GM20000 (cell line): Measurements from ENCODE around the gene DEDD.

Experiments
- DNase-seq: peaks from one replicate; pipeline ENCODE4 v3.0.0; 2012; ENCODE audit warnings: low spot score
- TF ChIP-seq, protein P1 (sequence below): IDR thresholded peaks from 2 replicates; pipeline ENCODE4 v1.5.1; 2012; ENCODE audit warnings: mild to moderate bottlenecking, control low read depth; ENCODE audit errors: extremely low read depth, missing control alignments

DEDD gene

DNA sequence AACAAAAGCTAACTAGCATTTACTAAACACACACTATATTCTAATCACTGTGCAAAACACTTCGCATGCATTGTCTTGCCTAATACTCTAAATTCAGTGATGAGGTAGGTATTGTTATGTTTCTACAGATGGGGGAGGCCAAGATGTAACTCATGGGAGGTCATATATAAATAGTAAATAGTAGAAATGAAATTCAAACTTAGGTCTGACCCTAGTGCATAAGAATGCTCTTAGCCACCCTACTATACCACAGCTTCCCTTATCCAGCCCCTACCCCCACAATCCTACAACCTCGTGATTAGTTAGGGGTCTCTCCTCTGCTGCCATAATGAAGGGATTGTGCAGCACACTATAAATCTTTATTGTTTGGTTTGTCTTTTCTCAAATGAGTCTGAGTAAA, 17.9 kb downstream of the DEDD start:
- DNase-seq: no peak
- TF ChIP-seq, protein P1, sequence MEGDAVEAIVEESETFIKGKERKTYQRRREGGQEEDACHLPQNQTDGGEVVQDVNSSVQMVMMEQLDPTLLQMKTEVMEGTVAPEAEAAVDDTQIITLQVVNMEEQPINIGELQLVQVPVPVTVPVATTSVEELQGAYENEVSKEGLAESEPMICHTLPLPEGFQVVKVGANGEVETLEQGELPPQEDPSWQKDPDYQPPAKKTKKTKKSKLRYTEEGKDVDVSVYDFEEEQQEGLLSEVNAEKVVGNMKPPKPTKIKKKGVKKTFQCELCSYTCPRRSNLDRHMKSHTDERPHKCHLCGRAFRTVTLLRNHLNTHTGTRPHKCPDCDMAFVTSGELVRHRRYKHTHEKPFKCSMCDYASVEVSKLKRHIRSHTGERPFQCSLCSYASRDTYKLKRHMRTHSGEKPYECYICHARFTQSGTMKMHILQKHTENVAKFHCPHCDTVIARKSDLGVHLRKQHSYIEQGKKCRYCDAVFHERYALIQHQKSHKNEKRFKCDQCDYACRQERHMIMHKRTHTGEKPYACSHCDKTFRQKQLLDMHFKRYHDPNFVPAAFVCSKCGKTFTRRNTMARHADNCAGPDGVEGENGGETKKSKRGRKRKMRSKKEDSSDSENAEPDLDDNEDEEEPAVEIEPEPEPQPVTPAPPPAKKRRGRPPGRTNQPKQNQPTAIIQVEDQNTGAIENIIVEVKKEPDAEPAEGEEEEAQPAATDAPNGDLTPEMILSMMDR: no peak

- TF ChIP-seq, protein P1: no peak
- DNase-seq: no peak
These were observed 18.6 kb downstream of the DEDD start for GRCh38 chr1:161113915-161114314.

DNA sequence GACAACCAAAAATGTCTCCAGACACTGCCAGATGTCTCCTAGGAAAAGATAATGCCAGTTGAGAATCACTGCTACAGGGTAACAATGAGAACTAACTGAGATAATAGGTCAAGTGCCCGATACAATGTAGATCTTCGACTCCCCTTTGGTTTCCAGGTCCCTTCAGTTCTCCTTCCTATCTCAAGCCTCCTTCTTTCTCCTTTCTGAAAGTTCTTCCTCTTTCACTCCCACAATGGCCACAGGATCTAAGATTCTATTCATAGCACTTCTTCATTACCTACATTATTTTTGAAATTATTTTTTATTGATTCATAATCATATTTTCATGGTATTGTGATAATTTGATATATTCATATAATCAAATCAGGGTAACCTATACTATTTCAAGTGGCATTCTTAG, 20.9 kb downstream of the DEDD start:
- DNase-seq: no peak

DNA sequence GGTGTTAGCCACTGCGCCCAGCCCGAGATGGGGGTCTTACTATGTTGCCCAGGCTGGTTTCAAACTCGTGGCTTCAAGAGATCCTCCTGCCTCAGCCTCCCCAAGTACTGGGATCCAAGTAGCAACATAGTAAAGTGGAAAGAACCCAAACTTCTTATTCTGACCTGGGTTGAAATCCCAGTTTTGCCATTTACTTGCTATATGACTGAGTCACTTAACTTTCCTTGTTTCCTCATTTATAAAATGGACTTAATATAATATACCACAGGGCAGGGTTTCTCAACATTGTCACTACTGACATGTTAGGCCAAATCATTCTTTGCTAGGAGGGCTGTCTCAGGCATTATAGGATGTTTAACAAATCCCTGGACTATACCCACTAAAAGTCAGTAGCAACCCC, 21.4 kb downstream of the DEDD start:
- TF ChIP-seq, protein P1: no peak
- no peak for DNase-seq

More for the DNA sequence above, 20.9 kb downstream of the DEDD start:
- TF ChIP-seq, protein P1: no peak

- DNase-seq: no peak
- TF ChIP-seq, protein P1: no peak
These were observed 26.0 kb downstream of the DEDD start for GRCh38 chr1:161106431-161106830.

- TF ChIP-seq, protein P1: no peak
- DNase-seq: no peak
These were observed 31.9 kb downstream of the DEDD start for GRCh38 chr1:161100556-161100955.

DNA sequence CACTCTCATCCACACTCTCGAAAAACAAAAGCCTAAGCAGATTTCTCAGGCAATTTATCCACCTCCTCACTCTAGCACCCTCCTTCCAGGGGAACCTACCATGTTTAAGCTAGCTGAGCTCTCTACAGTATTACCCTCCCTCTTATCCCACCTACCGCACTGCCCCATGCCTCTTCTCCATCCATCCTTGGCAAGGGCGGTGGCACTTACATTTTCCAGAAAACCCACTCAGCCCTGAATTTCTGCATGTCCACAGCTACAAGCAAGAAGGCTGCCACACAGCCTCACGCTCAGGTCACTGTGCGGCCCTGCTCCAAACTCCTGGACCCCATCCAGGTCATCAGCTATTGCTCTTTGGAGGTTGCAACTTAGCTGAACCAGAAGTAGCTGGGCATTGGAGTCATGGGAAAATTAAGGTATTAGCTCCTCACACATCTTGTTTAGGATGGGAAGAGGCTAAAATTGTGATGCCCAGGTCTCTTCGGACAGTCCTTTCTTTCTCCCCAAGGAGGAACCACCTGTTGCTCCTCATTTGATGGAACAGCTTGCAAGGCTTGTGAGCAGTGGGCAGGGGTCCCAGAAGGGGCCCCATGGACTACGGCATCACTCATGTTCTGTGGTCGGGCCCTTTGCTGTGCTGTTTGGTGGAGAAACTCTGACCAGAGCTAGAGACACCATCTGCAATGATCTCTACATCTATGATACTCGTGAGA, 33.2 kb downstream of the DEDD start:
- TF ChIP-seq, protein P1: no peak
- DNase-seq: no peak
